Naive thymus-derived CD8-positive, alpha-beta T cell (primary cell): ENCODE data around the gene AKNA. TPM values are rescaled to one million over a fixed set of nuclear protein-coding genes. Genes with fewer than 3 reads are reported as not detected.
A peak's percentile ranks its signal among the peaks of the same experiment; 100 is the strongest.

ENCODE experiments used
- ATAC-seq, 2 donors: fragments of 150-1000 bp; cut with Tn5 transposase in 1 of 2; sonication (Bioruptor Pico), chemical (Tn5 transposase) in 1 of 2; 1 replicate in 1 of 2; 2 replicates in 1 of 2; pipeline ENCODE4 v1.10.0; 2021; ENCODE audit warnings: mild to moderate bottlenecking in 2 of 2, moderate library complexity in 2 of 2
- POLR2A ChIA-PET: fragments of 350-600 bp; sonication (Branson Sonifier 250); formaldehyde crosslinking; loops from one replicate; lab custom pipeline; 2021; ENCODE audit warnings: antibody characterized with exemption; lab: Charles Lee
- DNase-seq, 10 donors: peaks; one replicate each; pipeline versions ENCODE4 v3.0.0 to v3.0.0-alpha.2; 2020 to 2022
- H3K27ac Mint-ChIP-seq, 10 donors: one replicate each; pipeline ENCODE4 v1.8.0; 2020 to 2022; ENCODE audit warnings: mild to moderate bottlenecking in 10 of 10, mixed read lengths in 10 of 10, moderate library complexity in 4 of 10, inconsistent platforms in 1 of 10
- H3K27me3 Mint-ChIP-seq, 5 donors: one replicate each; pipeline ENCODE4 v1.8.0; 2021 to 2022; ENCODE audit warnings: mixed read lengths in 5 of 5
- H3K36me3 Mint-ChIP-seq, 3 donors: one replicate each; pipeline ENCODE4 v1.8.0; 2020 to 2022; ENCODE audit warnings: mixed read lengths in 3 of 3, mild to moderate bottlenecking in 2 of 3, inconsistent platforms in 1 of 3
- H3K4me1 Mint-ChIP-seq, 4 donors: one replicate each; pipeline ENCODE4 v1.8.0; 2021 to 2022; ENCODE audit warnings: mixed read lengths in 4 of 4
- H3K4me3 Mint-ChIP-seq, 10 donors: one replicate each; pipeline ENCODE4 v1.8.0; 2020 to 2022; ENCODE audit warnings: mild to moderate bottlenecking in 10 of 10, mixed read lengths in 10 of 10, moderate library complexity in 6 of 10, inconsistent platforms in 1 of 10
- H3K9me3 Mint-ChIP-seq, 9 donors: one replicate each; pipeline ENCODE4 v1.8.0; 2020 to 2022; ENCODE audit warnings: mixed read lengths in 9 of 9, mild to moderate bottlenecking in 3 of 9, inconsistent platforms in 1 of 9, moderate library complexity in 1 of 9
- polyA plus RNA-seq, 3 donors: library from polyadenylated mRNA; unstranded; fragments of 300-500 nt; fragmentation: Illumina TruSeq; gene quantifications; one replicate each; pipeline ENCODE4 v1.2.3, GENCODE V29; 2021
- total RNA-seq, 8 experiments: library from RNA in 2 of 8; stranded (reverse) in 2 of 8; gene quantifications; one replicate each; pipeline ENCODE4 v1.2.3 and lab custom pipeline; 2021 to 2026

The AKNA gene
- total and polyA plus RNA-seq, 5 experiments from 2014 or later = 12.7 to 430 (median 31.6) TPM

DNA sequence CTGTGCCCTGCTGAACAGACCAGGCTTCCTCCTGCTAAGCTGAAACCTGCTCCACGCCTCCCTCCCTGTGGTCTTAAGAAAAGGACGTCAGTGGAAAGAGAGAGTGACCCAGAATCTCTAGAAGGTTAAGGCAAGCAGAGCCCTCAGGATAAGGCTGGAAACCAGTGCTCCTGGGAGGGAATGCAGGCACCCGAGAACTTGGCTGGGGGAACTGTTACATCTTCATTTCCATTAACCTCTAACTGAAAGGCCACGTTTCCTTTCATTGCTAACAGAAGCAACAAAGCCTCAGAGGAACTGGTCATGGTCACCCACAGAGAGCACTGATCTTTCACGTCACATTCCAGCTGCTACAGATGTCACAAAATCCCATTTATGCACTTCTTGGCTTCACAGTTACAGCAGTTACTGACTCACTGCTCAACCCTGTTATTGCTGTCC, 26.1 kb upstream of the AKNA start:
- Mint-ChIP-seq H3K36me3 (no peaks in the 10 kb centered on the region), H3K4me1 (peaks cover 0 to 14% (median 7%) of the 10 kb centered on the region in 4 donors), H3K27me3 (no peaks in the 10 kb centered on the region), H3K27ac (no peak overlapping the region), H3K4me3 (no peak overlapping the region), H3K9me3 (no peaks in the 10 kb centered on the region)
- ATAC-seq = no peak
- POLR2A ChIA-PET = no interaction called here
- DNase-seq = no peak

DNA sequence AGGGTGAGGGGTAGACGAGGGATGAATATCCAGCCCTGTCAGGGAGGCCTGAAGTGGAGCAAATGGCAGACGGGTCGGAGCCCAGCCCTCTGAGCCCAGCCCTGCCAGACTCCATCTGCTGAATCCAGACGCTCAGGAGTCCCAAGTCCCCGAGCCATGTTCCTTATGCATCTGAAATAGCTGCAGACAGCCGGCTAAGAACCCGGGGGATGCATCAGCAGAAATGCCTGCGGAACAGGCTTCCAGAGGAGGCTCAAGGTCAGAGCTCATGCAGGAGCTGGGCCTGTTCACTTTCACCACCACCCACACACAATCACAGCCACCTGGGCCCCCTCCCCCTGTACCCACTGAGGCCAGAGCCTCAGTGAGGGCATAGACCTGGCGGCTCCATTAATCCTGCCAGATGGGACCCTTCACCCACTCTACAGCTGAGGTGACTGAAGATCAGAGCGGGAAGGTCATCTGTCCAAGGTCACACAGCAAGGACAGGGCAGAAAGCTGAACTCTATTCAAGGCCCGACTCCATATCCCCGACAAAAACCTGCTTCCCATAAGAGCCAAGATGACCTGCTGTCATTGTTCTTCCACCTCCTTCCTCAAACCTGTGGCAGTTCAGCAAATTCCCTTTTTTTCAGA, 24.4 kb upstream of the AKNA start:
- ATAC-seq (no peak), DNase-seq (no peak)
- peaks cover 0 to 2% (median 1%) of the 10 kb centered on the region in 4 donors for H3K4me1 Mint-ChIP-seq
- H3K36me3 Mint-ChIP-seq = no peaks in the 10 kb centered on the region
- H3K27me3 Mint-ChIP-seq = no peaks in the 10 kb centered on the region
- peak overlapping the region in 1 of 10 donors; percentile 66 for H3K27ac Mint-ChIP-seq
- H3K4me3 Mint-ChIP-seq = no peak overlapping the region
- no peaks in the 10 kb centered on the region for H3K9me3 Mint-ChIP-seq
- POLR2A ChIA-PET = no interaction called here

DNA sequence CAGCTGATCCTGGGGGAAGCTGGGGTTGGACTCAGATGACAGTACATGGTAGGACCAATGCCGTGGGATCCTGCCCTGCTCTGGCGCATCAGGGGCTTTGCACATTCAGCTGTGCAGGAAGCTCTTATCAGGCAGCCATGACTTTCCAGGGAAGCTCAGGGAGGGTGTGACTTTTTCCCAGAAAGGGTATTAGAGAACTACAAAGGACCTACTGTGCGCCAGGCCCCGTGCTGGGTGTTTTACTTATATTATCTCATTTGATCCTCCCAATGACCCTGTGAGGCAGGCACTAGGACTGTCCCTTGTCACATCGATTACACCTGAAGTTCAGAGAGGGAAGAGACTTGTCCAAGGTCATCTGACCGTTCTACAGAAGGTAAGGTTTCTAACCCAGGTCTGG, 23.7 kb upstream of the AKNA start:
- Mint-ChIP-seq H3K9me3 (no peaks in the 10 kb centered on the region), H3K27ac (peak overlapping the region in 2 of 10 donors; percentile 43 to 57), H3K27me3 (no peaks in the 10 kb centered on the region), H3K4me1 (peaks cover 0 to 2% (median 1%) of the 10 kb centered on the region in 4 donors), H3K36me3 (no peaks in the 10 kb centered on the region), H3K4me3 (no peak overlapping the region)
- ATAC-seq = no peak
- POLR2A ChIA-PET = no interaction called here
- DNase-seq = no peak

DNA sequence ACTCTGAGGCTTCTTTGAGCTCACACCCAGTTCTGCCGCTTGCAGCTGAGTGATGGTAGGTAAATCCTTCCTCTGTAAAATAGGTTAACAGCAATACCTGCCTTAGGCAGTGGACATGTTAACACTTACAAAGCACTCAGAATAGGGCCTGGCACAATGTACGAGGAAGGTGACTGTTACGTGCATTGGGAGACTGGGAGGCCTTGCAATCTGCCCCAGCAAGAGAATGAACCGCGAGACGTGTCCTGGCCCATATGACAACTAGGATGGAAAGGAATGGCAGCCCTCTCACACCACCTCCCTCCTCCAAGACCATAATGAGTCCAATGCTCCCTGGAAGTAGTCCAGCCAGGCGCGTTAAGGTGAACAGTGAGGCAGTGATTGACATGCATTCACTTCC, 23.1 kb upstream of the AKNA start:
- DNase-seq = no peak
- no peak for ATAC-seq
- peaks cover 0 to 4% (median 1%) of the 10 kb centered on the region in 4 donors for H3K4me1 Mint-ChIP-seq
- no peaks in the 10 kb centered on the region for H3K27me3 Mint-ChIP-seq
- H3K27ac Mint-ChIP-seq = peak overlapping the region in 2 of 10 donors; percentile 24 to 27
- no peaks in the 10 kb centered on the region for H3K36me3 Mint-ChIP-seq
- no peak overlapping the region for H3K4me3 Mint-ChIP-seq
- POLR2A ChIA-PET = no interaction called here
- H3K9me3 Mint-ChIP-seq = no peaks in the 10 kb centered on the region

DNA sequence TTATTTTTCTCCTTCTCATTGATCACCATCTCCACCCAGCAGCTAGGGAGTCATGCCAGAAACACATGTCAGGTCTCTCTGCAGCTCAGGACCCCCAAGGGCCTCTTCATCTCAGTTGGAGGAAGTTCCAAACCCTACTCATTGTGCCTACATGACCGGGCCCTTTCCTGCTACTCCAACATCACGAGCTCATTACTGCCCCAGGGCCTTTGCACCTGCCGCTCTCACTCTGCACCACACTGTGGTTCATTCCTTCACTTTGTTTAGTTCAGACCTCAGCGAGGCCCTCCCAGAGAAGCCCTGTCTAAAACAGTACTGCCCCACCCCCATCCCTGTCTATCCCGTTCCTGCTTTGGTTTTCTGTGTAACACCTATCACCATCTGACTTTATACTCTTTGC, 22.1 kb upstream of the AKNA start:
- Mint-ChIP-seq H3K4me3 (no peak overlapping the region), H3K4me1 (peaks cover 7 to 8% (median 7%) of the 10 kb centered on the region in 4 donors), H3K27me3 (no peaks in the 10 kb centered on the region), H3K27ac (peak overlapping the region in 3 of 10 donors; percentile 46 to 88 (median 47)), H3K36me3 (no peaks in the 10 kb centered on the region), H3K9me3 (no peaks in the 10 kb centered on the region)
- no peak for DNase-seq
- POLR2A ChIA-PET = interaction anchor here (1.4 to 34.1 kb wide), 2 partner anchors 25 to 55 kb away, joined by 3 to 1589 read pairs; no protein-coding TSS in a partner anchor
- no peak for ATAC-seq

DNA sequence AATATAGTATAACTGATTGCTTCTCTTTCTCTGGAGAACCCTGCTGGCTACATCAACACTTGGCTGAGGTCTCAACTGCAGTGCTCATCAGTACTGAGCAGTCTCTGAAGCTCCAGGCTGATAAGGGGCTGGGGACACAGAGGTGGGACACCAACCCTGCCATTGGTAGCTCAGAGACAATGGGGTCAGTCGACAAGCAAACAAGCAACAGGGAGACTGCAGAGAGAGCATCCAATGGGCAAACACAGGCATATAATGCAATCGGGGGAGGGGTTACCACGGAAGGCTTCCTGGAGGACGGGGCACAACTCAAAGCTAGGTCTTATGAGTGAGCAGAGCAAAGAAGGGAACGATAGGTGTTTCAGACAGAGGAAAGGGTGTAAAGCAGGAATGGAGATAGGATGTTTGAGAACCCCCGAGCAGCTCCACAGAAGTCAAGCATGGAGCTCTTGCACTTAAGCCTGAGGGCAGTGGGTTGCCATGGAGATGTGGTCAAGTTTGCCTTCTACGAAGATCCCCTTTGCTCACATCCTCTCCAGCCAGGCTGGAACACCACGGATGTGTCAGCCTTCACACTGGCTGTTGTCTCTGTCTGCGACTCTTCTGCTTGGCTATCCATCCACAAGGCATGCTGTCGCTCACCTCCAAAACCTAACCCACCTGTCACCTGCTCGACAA, 21.5 kb upstream of the AKNA start:
- Mint-ChIP-seq H3K4me1 (peaks cover 7 to 8% (median 7%) of the 10 kb centered on the region in 4 donors), H3K4me3 (no peak overlapping the region), H3K36me3 (no peaks in the 10 kb centered on the region), H3K9me3 (no peaks in the 10 kb centered on the region), H3K27me3 (no peaks in the 10 kb centered on the region), H3K27ac (peak overlapping the region in 6 of 10 donors; percentile 36 to 90 (median 57))
- ATAC-seq (no peak), DNase-seq (no peak)
- POLR2A ChIA-PET = interaction anchor here (0.6 to 34.1 kb wide), 3 partner anchors 24 to 166 kb away, joined by 3 to 1589 read pairs (median 3); no protein-coding TSS in a partner anchor

DNA sequence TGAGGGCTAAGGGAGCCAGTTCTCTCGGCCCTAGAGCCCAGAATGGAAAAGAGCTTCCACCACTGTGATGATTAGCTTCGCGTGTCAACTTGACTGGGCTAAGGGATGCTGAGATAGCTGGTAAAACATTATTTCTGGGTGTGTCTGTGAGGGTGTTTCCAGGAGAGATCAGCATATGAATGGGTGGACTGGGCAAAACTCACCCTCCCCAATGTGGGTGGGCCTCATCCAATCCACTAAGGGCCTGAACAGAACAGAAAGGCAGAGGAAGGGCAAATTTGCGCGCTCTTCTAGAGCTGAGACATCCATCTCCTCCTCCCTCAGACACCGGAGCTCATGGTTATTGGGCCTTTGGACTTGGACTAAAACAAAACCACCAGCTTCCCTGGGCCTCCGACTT, 20.9 kb upstream of the AKNA start:
- H3K4me3 Mint-ChIP-seq = no peak overlapping the region
- no peaks in the 10 kb centered on the region for H3K9me3 Mint-ChIP-seq
- POLR2A ChIA-PET = interaction anchor here (0.6 to 34.1 kb wide), 3 partner anchors 23 to 97 kb away, joined by 3 to 1589 read pairs (median 3); partner anchors contain the start of gene WHRN
- no peaks in the 10 kb centered on the region for H3K27me3 Mint-ChIP-seq
- no peak for ATAC-seq
- no peaks in the 10 kb centered on the region for H3K36me3 Mint-ChIP-seq
- DNase-seq = no peak
- H3K27ac Mint-ChIP-seq = peak overlapping the region in 3 of 10 donors; percentile 36 to 90 (median 75)
- H3K4me1 Mint-ChIP-seq = peaks cover 7 to 8% (median 7%) of the 10 kb centered on the region in 4 donors

DNA sequence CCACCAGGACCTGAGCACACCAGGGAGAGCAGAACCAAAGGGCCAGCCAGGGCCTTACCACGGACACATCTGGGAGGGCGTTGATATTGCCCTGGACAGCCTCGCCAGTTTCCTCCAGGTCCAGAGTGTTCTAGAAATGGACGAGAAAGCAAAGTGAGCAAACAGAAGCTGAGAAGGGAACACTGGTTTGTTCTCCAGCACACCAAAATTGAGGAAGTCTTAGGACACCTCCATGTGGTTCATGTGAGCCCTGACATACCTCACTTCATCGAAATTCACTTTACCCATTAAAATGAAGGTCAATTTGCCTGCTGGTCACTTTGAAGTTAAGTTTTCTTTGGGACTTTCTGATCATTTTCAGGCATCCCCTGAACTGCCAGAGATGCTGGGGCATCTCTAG, 20.1 kb upstream of the AKNA start:
- Mint-ChIP-seq H3K4me3 (no peak overlapping the region), H3K9me3 (no peaks in the 10 kb centered on the region), H3K36me3 (no peaks in the 10 kb centered on the region), H3K27ac (peak overlapping the region in 2 of 10 donors; percentile 40 to 75), H3K4me1 (peaks cover 7 to 8% (median 7%) of the 10 kb centered on the region in 4 donors), H3K27me3 (no peaks in the 10 kb centered on the region)
- POLR2A ChIA-PET = interaction anchor here (0.5 to 34.1 kb wide), 4 partner anchors 53 to 246 kb away, joined by 3 to 1589 read pairs (median 22); partner anchors contain the start of gene WHRN
- ATAC-seq (no peak), DNase-seq (no peak)

DNA sequence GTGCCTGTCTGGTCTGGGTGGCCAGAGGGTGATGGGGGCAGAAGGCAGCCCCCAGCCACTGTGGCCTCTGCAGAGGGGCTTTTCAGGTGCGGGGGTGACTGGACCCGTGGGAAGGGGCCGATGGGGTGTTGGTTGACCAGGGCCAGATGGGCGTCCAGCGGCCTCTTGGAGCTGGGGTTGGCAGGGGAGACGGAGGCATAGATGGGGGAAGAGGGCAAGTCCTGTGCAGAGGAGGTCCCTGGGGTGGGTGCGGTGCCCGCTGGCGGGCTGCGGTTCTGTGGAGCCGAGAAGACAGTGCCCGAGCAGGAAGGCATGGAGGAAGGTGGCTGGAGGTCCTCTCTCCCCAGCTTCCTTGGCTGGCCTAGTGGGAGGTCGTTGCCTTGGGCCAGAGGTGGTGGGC, 18.7 kb upstream of the AKNA start:
- Mint-ChIP-seq H3K27ac (no peak overlapping the region), H3K27me3 (no peaks in the 10 kb centered on the region), H3K9me3 (no peaks in the 10 kb centered on the region), H3K4me1 (peaks cover 7 to 8% (median 7%) of the 10 kb centered on the region in 4 donors), H3K36me3 (no peaks in the 10 kb centered on the region), H3K4me3 (no peak overlapping the region)
- DNase-seq (no peak), ATAC-seq (no peak)
- POLR2A ChIA-PET = interaction anchor here (0.8 to 34.1 kb wide), 4 partner anchors 11 to 247 kb away, joined by 3 to 1589 read pairs (median 27); no protein-coding TSS in a partner anchor

DNA sequence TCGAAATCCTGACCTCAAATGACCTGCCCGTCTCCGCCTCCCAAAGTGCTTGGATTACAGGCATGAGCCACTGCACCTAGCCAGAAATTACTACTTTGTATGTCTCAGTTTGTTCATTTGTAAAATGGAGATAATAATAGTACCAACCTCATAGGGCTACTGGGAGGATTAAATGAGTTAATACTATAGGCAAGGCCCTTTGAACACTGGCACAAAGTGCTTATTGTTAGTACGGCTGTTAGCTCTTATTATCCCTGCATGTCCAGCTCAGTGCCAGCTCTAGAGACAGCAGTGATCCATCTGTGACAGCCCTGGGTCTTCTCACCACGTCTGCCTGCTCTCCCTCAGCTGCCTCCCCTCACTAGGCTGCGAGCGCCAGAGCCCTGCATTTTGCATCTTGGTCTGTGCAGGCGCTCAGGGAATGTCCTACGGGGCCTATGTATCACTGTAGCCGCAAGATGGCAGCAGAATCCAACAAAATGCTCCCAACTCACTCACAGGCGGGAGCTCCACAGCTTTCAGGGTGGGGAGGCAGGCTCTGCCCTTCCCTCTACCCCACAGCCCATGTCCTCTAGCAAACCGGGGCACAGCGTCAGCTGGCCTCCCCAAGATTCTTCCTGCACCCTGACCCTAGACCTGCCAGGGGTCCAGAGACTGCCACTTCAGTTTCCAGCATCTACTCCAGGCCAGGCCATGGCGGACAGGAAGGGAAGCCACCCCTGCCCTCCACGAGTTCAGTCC, 17.7 kb upstream of the AKNA start:
- no peaks in the 10 kb centered on the region for H3K36me3 Mint-ChIP-seq
- H3K27me3 Mint-ChIP-seq = no peaks in the 10 kb centered on the region
- H3K27ac Mint-ChIP-seq = peak overlapping the region in 9 of 10 donors; percentile 2 to 87 (median 62)
- peaks cover 7 to 8% (median 7%) of the 10 kb centered on the region in 4 donors for H3K4me1 Mint-ChIP-seq
- ATAC-seq (peak; percentile 100), DNase-seq (peak; percentile 62 to 91 (median 78))
- POLR2A ChIA-PET = interaction anchor here (0.8 to 34.1 kb wide), 11 partner anchors 10 to 248 kb away, joined by 3 to 1589 read pairs (median 4); partner anchors contain the start of gene ATP6V1G1
- no peak overlapping the region for H3K4me3 Mint-ChIP-seq
- H3K9me3 Mint-ChIP-seq = no peaks in the 10 kb centered on the region

DNA sequence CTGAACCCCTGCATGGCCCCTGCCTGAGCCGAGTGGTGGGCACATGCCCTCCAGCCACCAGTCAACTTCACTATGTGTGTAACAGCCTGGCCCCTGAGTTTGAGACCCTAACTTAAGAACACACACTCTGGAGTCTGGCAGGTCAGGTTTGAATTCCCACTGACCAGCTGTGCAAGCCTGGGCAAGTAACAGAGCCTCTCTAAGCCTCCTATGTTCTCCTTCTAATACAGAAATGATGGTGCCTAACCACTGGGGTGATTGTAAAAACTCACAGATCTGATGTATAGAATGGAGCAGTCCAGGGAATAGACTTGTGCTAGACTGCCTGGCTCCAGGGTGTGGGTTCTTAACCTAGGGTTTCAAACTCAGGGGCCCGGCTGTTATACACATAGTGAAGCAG, 16.7 kb upstream of the AKNA start:
- Mint-ChIP-seq H3K36me3 (no peaks in the 10 kb centered on the region), H3K27ac (peak overlapping the region in 1 of 10 donors; percentile 40)

DNA sequence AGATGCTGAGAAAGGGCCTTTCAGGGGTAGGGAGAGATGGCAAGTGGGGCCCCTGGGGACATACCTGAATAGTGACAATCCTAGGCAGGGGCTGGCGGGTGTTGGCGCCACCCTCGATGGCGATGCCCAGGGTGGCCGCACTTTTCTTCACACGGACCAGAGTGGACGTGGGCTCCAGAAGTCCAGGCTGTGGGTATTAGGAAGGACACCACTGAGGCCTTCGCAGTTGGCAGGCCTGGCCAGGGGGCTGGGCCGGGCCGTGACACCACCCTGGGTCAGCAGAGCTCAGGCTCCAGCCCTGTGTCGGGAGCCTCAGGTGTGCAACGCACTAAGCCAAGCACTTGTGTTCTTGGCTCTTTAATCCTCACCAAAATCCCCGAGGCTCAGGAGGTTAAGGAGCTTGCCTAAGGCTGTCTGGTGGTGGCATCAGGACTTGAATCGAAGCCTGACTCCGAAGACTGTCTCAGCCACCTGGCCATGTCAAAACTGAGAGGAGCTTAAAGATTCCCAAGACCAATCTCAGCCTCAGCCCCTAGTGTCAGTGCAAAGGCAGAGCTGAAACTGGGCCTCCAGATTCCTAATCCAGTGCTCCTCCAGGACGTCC, 15.5 kb upstream of the AKNA start:
- peaks cover 6 to 13% (median 8%) of the 10 kb centered on the region in 4 donors for H3K4me1 Mint-ChIP-seq
- no peaks in the 10 kb centered on the region for H3K36me3 Mint-ChIP-seq
- no peak overlapping the region for H3K4me3 Mint-ChIP-seq
- no peaks in the 10 kb centered on the region for H3K27me3 Mint-ChIP-seq
- no peak overlapping the region for H3K27ac Mint-ChIP-seq
- POLR2A ChIA-PET = interaction anchor here (0.9 to 34.1 kb wide), 5 partner anchors 10 to 250 kb away, joined by 3 to 1589 read pairs (median 4); partner anchors contain the start of gene AKNA
- no peaks in the 10 kb centered on the region for H3K9me3 Mint-ChIP-seq
- ATAC-seq (no peak), DNase-seq (no peak)

More for the DNA sequence above, 16.7 kb upstream of the AKNA start:
- Mint-ChIP-seq H3K9me3 (no peaks in the 10 kb centered on the region), H3K27me3 (no peaks in the 10 kb centered on the region), H3K4me1 (peaks cover 7 to 10% (median 8%) of the 10 kb centered on the region in 4 donors), H3K4me3 (no peak overlapping the region)
- ATAC-seq = no peak
- DNase-seq = no peak
- POLR2A ChIA-PET = interaction anchor here (1.1 to 34.1 kb wide), 5 partner anchors 16 to 249 kb away, joined by 3 to 1589 read pairs (median 7); partner anchors contain the start of gene AKNA
